Neural cell (in vitro differentiated cells): ENCODE data around the gene EFCAB13.

Source experiments
- POLR2AphosphoS5 ChIP-seq: IDR thresholded peaks from 2 replicates; pipeline ENCODE4 v1.6.1; 2012
- TF ChIP-seq, protein P1 (sequence below): fragments of 450-650 bp; IDR thresholded peaks from 2 replicates; pipeline ENCODE4 v1.5.1; 2014; ENCODE audit warnings: antibody characterized with exemption, mild to moderate bottlenecking, moderate library complexity; ENCODE audit not compliant: poor library complexity, severe bottlenecking

- TF ChIP-seq, protein P1, sequence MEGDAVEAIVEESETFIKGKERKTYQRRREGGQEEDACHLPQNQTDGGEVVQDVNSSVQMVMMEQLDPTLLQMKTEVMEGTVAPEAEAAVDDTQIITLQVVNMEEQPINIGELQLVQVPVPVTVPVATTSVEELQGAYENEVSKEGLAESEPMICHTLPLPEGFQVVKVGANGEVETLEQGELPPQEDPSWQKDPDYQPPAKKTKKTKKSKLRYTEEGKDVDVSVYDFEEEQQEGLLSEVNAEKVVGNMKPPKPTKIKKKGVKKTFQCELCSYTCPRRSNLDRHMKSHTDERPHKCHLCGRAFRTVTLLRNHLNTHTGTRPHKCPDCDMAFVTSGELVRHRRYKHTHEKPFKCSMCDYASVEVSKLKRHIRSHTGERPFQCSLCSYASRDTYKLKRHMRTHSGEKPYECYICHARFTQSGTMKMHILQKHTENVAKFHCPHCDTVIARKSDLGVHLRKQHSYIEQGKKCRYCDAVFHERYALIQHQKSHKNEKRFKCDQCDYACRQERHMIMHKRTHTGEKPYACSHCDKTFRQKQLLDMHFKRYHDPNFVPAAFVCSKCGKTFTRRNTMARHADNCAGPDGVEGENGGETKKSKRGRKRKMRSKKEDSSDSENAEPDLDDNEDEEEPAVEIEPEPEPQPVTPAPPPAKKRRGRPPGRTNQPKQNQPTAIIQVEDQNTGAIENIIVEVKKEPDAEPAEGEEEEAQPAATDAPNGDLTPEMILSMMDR, result no peak
- TF ChIP-seq POLR2AphosphoS5, result no peak
Measured at GRCh38 chr17:47423406-47424295, 99.9 kb downstream of the EFCAB13 start.
